GM11168 (cell line): ENCODE data around the gene LMO1.

Source experiments
- in situ Hi-C: fragments of 300-500 bp; cut with MboI; formaldehyde crosslinking; loops from one replicate; pipeline ENCODE4 v1.12.0; 2022; ENCODE audit warnings: low sequenced_read_pairs; ENCODE audit not compliant: unreplicated experiment

The LMO1 gene

DNA sequence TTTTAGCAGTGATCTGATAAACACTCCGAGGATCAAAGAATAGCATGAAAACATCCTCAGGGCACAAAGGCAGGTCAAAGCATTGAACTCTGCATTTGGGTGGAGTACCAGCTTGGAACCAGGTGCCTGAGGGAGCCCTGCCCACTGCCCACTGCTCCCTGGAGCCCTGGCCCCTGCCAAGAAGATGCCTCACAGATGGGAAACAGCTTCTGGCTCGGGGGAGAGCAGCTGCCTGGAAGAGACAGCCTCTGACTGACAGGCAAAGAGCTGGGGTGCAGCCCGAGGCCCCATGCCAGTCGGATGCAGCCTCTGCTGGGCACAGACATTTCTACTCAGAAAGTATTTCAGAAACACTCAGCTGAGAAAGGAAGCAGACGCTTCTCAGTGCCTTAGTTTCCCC lies 13.2 kb downstream of the LMO1 start:
- in situ Hi-C loops: no loop called here

DNA sequence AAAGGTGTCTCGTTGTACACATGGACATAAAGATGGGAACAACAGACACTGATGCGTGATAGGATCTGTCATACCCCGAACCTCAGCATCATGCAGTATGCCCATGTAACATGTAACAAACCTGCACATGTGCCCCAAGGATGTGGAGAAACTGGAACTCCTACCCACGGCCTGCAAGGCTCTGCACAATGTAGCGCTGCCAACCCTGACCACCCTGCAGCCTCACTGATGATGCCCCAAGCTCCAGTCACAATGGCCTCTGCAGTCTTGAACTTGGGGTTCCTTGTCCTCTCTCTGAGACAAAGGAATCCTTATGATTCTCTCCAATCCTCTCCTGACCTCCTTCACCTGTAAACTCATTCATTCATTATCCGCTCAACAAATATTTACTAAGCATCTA lies 14.2 kb downstream of the LMO1 start:
- in situ Hi-C loops: no loop called here

DNA sequence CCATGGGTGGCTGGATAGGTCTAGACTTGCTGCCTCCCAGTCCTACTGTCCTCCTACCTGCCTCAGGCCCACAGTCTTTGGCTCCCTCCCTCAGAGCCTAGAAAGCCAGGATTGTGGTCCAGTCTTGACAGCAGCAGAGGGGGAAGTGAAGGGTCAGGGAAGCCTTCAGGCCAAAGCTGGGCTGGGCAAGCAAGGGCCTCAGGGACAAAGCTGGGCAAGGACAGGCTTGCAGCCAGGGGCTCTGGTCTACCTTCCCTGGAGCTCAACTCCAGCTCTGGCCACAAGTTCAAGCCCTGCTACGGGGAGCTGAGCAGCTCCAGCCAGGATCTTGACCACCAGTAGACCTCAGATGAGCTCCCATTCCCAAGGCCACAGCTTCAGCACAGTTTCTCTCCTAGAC lies 14.9 kb downstream of the LMO1 start:
- in situ Hi-C loops: no loop called here

- in situ Hi-C loops: no loop called here
Observed at GRCh38 chr11:8247312-8247711, 16.4 kb downstream of the LMO1 start.

- in situ Hi-C loops: no loop called here
Observed at GRCh38 chr11:8243458-8243857, 20.2 kb downstream of the LMO1 start.

- in situ Hi-C loops: no loop called here
Observed at GRCh38 chr11:8242499-8243280, 21.0 kb downstream of the LMO1 start.

GRCh38 chr11:8242118-8242475 lies 21.6 kb downstream of the LMO1 start:
- in situ Hi-C loops: no loop called here

GRCh38 chr11:8241373-8242117 lies 22.1 kb downstream of the LMO1 start:
- in situ Hi-C loops: no loop called here

DNA sequence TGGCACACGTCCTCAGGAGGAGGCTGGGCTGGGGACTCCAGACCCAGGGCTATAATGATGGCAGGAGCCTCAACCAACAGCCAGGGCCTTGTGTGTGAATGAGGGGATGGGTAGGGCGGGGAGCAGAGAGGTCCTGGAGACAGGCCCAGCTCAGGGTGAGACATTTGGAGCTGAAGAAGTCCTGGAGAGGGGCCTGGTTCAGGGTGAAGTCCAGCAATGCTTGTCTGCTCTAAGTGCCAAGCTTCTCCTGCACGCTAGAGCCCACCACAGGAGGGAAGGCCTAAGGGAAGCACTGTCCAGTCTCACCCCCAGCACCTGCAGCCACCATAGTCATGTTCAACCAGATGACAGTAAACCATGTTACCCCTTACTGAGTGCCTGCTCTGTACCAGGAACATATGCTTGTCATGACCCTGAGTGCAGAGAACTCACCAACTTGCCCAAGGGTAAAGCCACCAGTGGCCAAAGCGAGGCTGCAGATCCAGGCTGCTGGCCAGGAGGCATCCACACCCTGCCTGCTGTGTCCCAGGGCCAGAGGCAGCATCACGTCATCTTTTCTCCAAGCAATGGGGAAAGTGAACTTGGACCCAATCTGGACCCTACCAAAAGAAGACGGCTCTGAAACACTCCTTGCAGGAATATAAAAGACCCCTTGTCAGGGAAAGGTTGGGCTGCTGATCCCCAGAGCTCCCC lies 24.0 kb downstream of the LMO1 start:
- in situ Hi-C loops: no loop called here

DNA sequence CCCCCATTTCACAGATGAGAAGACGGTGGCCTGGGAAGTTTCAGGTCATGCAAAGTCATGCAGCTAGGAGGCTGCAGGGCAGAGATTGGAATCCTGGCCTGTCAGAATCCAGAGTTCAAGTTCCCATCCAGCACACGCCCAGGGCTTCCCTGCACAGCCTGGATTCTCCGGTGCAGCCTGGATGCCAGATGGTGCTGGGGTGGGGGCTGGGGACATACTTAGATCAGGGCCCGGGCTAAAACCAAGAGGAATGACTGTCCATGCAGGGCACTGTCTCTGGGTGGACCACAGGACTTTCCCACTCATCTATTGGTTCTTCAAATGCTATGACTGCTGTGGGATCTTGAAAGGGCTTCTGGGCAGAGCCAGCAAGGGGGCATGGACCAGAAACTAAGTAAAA lies 24.6 kb downstream of the LMO1 start:
- in situ Hi-C loops: no loop called here

DNA sequence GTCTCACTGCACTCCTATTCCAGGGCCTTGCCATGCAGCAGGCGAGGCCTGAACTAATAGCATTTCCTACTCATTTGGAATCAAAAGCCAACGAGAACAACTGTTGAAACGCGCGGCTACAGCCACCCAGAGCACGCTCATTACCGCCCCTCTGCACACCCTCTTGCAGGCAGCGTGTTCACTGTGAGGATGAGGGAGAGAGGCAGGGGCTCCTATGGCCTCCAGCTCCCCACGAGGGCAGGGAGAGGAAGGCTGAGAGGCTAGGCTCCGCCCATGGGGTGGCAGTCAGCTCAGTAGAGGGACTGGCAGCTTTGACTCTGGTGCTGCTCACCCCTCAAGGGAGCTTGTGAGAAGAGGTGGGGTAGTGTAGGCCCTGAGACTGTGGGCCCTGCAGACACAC lies 26.2 kb downstream of the LMO1 start:
- in situ Hi-C loops: no loop called here

DNA sequence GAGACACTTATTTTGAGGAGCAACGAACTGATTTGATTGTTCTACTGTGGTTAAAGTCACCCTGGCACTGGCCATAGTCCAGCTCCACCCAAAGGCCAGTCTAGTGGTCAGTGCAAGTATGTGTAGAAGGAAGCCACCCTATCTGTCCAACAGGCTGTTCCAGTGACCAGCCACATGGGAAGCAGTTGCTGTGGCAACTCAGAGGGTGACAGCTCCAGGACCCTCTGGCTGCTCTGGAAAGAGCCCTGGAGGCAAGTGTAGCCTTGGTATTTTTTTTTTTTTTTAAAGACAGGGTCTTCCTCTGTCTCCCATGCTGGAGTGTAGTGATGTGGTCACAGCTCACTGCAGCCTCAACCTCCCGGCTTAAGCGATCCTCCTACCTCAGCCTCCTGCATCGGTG lies 27.8 kb downstream of the LMO1 start:
- in situ Hi-C loops: no loop called here

- in situ Hi-C loops: no loop called here
Observed at GRCh38 chr11:8234910-8235309, 28.8 kb downstream of the LMO1 start.

- in situ Hi-C loops: no loop called here
Observed at GRCh38 chr11:8234425-8234821, 29.3 kb downstream of the LMO1 start.

GRCh38 chr11:8233691-8234424 lies 29.8 kb downstream of the LMO1 start:
- in situ Hi-C loops: no loop called here

DNA sequence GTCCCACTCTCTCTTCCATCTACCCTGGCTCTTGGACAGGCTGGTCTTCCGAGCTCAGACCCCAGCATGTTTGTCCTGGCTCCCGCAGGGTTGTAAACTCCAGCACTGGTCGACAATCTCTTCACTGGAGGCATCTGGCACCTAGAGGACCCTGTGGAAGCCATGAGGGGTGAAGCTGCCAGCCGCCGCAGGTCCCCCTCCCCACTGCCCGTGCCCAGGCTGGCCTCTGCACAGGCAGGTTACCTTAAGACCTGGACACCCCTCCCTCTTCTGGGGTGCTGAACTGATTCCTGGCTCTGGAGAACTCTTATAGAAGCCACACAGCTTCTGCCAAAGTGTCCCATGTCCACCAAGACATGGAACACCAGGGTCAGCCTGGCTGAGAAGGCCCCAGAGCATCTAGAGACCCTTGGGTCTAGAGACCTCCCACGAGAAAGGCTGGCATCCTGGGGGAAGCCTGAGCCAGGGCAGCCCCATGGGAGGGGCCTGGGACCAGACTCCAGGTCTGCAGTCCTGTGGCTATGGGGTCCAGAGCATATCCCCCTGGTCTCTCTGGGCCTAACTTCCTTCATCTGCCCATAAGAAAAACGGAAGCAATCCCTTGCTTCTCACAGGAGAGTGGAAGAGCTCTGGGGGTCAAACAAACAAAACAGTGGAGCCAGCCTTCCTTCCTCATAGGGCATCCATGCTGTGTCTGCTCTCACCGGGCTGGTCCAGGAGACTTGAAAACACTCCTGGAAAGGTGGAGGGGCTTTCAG lies 30.6 kb downstream of the LMO1 start:
- in situ Hi-C loops: no loop called here

- in situ Hi-C loops: no loop called here
Observed at GRCh38 chr11:8232414-8232813, 31.3 kb downstream of the LMO1 start.

DNA sequence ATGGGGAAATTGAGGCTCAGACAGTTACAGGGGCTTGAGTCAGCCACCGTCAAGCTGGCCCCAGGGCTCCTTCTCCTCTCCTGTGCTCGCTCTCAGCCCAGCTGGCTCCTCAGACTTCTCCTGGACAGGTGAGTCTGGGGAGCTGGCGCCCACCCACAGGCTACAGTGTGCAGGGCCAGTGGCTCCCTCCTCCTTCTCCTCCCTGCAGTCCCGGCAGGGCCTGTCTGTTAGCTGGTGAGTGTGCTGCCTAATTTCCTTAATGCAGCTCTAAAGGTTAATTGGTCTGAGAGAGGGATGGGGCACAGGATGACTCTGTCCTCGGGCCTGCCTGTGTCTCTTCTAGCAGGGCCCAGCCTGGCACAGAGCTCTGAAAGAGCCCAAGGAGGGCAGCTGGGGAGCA lies 31.7 kb downstream of the LMO1 start:
- in situ Hi-C loops: no loop called here

- in situ Hi-C loops: no loop called here
Observed at GRCh38 chr11:8230921-8231847, 32.5 kb downstream of the LMO1 start.
